IPS DF 4.7 (cell line): Measurements from ENCODE around the gene SNPH.

Source experiments
- DNase-seq: peaks from one replicate; pipeline ENCODE4 v3.0.0-alpha.2; 2013; ENCODE audit warnings: low spot score; ENCODE audit errors: extremely low read depth

The SNPH gene

DNA sequence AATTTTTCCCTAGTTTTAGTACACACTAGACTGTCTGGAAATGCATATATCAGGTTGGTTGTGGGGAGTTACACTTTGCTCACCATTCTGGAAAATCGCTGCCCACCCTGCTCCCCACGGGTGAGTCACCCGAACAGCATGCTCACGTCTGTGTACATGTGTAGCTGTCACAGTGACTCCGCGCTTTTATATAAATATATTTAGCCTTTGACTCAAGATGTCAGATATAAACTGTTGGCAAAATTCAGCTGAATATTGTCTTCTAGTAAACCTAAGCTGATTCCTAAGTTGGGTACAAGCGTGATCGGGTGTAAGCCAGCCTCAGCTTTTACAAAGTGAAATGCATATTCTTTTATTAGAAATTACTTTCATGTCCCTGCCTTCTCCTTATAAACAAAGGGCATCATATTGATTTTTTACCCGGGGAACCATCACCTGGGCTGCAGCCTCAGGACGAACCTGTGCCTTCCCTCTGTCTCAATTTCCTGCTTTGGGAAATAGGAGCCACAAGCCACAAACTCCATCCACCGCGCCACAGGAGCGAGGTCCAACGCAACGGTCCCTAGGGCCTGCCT is 58.6 kb downstream of the SNPH start:
- no peak for DNase-seq

DNA sequence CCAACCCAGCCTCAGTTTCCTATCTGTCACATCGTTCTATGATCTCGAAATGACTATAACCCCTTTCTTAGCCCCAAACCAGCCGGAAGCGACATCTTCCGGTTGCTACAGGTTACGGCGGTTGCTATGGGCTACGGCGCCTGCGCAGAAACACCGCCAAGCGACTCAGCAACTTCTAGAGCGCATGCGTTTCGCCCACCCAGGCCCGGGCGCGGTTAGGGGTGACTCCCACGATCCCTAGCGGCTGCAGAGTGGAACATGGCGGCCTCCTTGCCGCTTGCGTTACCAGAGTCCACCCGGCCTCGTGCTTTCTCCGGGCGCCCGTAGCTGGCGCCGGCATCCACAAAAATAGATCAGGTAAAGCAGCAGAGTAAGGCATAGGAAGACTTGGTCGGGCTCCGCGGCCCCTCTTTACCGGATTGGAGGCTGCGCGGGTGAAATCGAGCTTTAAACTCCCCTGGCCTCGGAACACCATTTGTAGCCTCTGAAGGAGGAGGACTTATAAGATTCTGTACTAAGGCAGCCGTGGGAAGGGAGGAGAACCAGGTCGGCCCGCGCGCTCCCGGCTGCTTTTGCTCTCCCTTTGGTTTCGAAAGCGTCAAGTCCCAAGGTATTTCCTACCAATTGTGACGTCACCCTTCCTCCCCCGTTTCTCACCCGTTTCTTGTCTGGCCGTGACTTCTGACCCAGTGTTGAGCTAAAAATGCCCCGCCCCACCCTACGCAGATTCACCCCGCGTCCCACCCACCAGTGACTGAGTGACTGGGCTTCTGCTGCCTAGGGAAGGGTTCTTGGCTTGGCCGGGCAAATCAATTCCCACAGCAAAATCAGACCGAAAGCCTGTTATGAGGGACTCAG is 59.3 kb downstream of the SNPH start:
- no peak for DNase-seq

GRCh38 chr20:1326031-1326930 is 60.2 kb downstream of the SNPH start:
- no peak for DNase-seq

DNA sequence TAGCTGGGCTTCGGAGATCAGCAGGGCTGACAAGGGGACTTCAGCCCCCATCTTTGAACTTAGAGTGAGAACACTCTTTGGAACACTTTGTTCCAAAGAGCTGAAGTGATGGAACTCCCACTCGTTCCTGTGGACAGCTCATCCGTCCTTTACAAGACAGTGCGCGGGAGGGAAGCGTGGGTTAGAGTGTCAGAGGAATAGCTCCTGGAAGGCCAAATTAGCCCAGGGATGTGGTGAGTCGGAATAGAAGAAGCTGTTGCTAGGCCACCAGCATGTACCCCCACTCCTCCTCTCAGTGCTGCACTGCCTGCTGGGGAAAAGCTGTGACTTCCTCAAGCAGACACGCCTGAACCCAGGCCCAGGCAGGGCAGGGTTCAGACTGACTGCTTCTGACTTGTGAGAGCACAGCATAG is 61.2 kb downstream of the SNPH start:
- DNase-seq = no peak

DNA sequence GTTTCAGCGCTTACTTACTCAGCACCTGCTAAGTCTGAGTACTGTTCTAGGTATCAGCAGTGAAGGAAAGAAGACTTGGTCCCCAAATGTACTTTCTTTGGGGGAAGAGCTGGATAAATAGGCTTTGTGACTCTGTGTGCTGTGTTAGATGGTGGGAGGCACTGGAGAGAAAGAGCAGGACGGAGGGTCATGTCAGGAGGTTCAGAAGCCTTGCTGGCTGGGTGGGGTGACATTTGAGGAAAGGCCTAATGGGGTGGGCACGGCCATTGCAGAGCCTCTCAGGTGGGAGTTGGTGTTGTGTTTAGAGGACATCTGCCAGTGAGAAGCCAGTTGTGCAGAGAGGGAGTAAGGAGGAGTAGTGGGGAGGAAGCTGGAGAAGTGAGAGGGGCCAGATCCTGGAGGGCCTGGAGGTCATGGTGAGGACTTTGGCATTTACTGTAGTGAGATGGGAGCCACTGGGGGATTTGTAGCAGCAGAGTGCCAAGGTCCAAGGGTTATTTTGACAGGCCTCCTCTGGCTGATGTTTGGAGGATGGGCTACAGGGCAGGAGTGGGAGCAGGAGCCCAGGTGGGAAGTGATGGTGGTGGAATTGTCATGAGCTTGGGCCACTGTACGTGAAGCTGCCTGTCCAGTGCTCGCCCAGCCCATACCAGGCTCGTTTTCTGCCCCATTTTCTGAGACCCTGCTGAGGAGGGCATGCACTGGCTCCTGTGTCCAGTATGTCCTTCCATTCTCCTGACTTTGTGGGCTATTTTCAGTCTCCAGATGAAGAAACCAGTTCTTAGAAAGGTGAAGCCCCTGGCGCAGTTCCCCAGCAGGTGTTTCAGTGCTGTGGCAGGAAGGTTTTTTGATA is 62.0 kb downstream of the SNPH start:
- no peak for DNase-seq

GRCh38 chr20:1328680-1329330 is 62.7 kb downstream of the SNPH start, which contains the start of gene SDCBP2:
Gene SDCBP2, minus strand, starts transcription at chr20:1329139. Its CDS starts 8,723 bp downstream, at chr20:1320416.
- no peak for DNase-seq

DNA sequence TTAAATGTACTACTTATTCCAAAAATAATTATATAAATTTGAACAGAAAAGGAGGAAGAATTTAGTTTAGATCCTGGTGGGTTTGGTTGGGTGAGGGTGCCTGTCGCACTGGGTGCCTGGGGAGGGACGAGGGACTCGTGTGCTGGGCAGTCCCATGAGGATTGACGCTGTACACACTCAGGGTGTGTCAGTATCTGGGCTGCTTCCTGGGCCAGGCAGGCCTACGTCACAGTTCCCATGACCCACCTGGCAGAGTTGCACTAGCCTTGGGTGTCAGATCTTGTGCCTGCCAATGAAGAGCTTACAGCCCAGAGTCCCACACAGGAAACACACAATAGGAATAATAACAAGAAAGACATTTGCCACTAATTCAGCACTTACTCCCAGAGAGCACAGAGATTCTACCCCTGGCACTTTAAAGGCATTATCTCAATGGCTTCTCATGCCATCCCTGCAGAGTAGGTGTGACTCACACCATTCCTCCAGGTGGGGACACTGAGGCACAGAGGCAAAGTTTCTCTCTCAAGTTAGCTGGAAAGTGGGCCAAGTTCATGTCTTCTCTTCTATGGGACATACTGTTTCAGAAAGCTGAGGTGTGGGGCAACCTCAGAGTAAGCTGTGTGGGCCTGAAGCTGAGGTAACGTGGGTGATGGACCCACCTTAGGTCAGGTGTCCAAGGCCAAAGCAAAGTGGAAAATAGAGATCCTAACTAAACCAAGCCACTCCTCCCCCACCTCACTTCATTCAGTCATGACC is 64.2 kb downstream of the SNPH start:
- DNase-seq = no peak

- no peak for DNase-seq
Measured at GRCh38 chr20:1331101-1331500, 65.0 kb downstream of the SNPH start.

DNA sequence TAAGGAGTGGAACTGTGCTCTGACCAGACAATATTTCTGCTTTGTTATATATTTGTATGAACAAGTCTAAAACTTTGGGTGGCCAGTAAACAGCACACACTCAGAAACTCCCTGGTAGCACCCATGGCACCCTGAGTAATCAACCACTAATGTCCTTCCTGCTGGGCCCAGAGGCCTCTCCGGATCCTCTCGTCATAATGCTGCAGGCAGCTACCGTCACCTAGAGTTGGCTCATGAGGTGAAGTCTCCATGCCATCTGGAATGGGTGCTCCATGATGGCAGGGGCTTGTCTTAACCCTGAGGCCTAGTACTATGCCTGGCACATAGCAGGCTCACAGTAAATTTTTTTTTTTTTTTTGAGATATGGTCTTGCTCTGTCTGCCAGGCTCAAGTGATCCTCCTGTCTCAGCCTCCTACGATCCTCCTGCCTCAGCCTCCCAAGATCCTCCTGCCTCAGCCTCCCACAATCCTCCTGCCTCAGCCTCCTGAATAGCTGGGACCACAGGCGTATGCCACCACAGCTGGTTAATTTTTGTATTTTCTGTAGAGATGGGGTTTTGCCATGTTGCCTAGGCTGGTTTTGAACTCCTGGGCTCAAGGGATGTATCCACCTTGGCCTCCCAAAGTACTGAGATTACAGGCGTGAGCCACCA is 65.8 kb downstream of the SNPH start:
- DNase-seq = no peak

DNA sequence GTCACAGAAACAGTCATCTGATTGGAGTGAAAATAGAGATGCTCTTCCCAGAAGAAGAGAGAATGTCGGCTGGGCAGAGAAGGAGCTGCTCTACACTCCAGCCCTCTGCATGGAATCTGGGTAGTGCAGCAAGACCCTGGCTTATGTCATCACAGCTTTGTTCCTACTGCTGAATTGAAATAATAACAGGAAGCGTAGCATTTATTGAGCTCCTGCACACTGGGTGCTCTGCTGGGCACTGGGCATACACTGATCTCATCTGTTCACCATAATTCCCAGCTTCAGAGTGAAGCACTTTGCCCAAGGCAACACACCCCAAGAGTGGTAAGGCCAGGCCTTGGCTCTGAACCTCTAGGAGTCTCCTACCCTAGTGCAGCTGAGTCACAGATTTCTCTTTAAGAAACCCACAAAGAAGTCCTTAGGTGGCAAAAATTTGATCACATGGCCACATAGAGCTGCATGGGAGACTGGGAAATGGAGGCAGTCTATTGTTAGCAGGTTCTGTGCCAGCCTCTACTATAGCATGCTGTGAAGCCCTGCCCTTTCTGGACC is 66.7 kb downstream of the SNPH start:
- DNase-seq = no peak

GRCh38 chr20:1333462-1334369 is 67.6 kb downstream of the SNPH start:
- no peak for DNase-seq

DNA sequence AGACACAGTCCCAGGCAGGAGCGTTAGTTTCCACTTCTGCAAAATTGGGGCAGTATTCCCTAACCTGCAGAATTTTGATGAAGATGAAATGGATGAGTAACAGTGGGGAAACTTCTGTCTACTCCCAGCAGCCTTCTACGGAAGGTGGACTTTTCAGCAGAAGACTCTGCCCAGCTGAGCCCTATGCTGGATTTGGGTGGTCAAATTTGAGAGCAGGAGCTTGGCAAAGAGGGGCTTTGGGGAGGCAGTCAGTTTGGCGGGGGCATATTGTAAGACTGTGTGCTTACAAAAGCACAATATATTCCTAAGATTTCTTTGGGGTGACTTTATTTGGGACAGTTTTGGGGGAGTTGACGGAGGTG is 68.3 kb downstream of the SNPH start:
- DNase-seq = no peak

DNA sequence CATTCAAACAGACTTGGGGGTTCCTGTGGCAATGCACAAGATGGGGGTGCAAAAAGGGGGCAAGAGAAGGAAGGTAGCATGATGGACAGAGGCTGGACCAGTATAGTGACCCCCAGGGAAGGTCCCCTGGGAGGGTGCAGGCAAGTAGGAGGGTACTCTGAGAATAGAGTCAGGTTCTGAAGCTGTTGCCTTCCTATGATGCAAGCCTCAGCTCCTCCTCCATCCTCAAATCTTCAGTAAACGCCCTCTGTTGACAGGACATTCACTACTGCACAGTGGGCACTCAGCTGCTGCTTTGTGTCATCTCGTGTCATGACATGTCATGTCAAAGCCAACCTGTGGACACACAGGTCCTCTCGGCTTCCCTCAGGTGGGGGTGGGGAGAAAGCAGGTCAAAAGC is 68.7 kb downstream of the SNPH start:
- no peak for DNase-seq

DNA sequence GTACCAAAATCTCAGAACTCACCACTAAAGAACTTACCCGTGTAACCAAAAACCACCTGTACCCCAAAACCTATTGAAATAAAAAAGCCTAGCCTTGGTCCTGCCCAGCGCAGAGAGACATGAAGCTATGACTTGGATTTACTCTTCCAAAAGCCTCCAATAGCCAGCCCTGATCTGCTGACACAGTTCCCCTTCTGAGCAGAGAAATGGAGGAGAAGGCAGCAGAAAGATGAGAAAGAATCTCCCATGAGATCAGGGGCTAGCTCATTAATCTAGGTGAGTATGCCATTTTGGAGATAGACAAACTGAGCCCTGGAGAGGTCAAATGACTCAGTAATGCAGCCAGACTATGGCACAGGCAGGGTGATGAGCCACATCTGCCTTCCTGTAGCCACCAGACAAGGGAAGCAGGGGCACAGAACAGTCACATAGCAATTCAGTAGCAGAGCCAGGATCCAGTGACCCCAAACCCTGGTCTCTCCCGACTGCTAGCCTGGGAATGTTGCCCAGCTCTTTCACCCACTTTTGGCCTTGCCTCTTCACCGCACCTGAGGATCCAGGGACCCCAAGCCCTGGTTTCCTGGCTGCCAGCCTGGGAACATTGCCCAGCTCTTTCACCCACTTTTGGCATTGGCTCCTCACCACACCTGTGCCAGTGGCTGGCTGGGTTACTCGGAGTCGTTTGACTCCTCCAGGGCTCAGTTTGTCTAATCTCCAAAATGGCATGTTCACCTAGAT is 70.0 kb downstream of the SNPH start:
- DNase-seq = no peak

DNA sequence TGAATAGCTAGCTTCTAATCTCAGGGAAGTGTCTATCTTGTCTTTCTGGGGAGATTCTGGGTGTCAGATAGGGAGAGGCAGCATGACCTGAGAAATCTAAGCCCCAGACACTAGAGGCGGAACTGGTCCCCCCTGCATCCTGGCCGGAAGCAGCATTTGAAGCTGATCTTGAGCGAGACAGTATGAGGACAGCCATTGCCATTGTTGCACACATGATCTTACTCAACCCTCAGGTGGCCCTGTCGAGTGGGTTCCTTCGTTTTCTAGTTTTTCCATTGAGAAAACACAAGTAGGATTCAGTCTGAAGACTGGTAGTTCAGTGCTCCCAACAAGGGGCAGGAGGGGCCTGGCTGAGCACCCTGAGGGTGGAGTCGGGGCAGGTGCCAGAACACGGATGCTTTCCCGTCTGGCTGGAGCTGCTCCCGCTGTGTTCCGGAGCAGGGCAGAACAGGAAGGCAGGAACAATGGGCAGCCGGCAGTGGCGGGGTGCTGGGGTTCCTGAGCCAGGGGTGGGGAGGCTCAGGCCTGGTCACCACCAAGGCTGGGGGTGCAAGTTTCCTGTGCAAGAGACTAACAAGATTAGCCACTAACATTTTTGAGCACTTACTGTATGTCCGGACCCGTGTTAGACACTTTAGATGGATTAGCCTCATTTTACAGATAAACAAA is 70.7 kb downstream of the SNPH start:
- DNase-seq = no peak

DNA sequence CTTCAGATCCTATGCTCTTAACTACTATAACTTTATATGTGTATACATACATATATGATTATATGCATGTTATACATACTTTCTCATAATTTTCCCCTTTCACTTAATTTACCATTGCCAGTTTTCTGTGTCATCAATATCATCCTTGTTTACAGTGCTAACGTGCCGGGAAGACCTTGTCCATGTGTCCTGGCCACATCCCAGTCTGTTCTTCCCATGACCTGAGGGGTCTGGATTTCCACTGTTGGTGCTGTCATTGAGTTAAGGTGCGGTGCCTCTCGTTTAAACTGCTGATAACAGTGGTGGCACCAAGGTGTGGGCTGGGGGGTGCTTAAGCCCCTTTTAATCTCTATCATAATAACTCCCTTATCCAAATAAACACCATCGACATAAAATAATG is 71.3 kb downstream of the SNPH start:
- DNase-seq = no peak

GRCh38 chr20:1338096-1338495 is 72.0 kb downstream of the SNPH start:
- no peak for DNase-seq
